Chondrocyte (in vitro differentiated cells): Measurements from ENCODE around the gene ARHGEF4. TPM values are rescaled to one million over a fixed set of nuclear protein-coding genes. Genes with fewer than 3 reads are reported as not detected.
A peak's percentile ranks its signal among the peaks of the same experiment; 100 is the strongest.

ENCODE experiments used
- DNase-seq: peaks from one replicate; pipeline ENCODE4 v3.0.0; 2021; ENCODE audit warnings: mixed read lengths, low spot score
- H3K27ac Mint-ChIP-seq: one replicate; pipeline ENCODE4 v1.8.0; 2021; ENCODE audit warnings: mild to moderate bottlenecking, moderate library complexity, mixed read lengths; ENCODE audit not compliant: unreplicated experiment
- H3K27me3 Mint-ChIP-seq: 2 replicates; pipeline ENCODE4 v1.8.0; 2021; ENCODE audit warnings: low read depth, mixed read lengths
- H3K36me3 Mint-ChIP-seq: 2 replicates; pipeline ENCODE4 v1.8.0; 2021; ENCODE audit warnings: low read depth, mixed read lengths
- H3K4me1 Mint-ChIP-seq: 2 replicates; pipeline ENCODE4 v1.8.0; 2021; ENCODE audit warnings: low read depth, mild to moderate bottlenecking, mixed read lengths
- H3K4me3 Mint-ChIP-seq: one replicate; pipeline ENCODE4 v1.8.0; 2021; ENCODE audit warnings: mild to moderate bottlenecking, moderate library complexity, mixed read lengths; ENCODE audit not compliant: unreplicated experiment
- H3K9me3 Mint-ChIP-seq: 2 replicates; pipeline ENCODE4 v1.8.0; 2021; ENCODE audit warnings: low read depth, mixed read lengths
- total RNA-seq: library from RNA; stranded (reverse); gene quantifications from 3 replicates; pipeline ENCODE4 v1.2.1, GENCODE V29; 2021
- TF ChIP-seq, protein P1 (sequence below): fragments of 200-600 bp; sonication (generic); IDR thresholded peaks from 2 replicates; pipeline ENCODE4 v1.5.0; 2021; ENCODE audit warnings: antibody characterized with exemption, mild to moderate bottlenecking, moderate library complexity

The ARHGEF4 gene
- total RNA-seq, 1 donor from 2014 or later: 12.3 TPM

DNA sequence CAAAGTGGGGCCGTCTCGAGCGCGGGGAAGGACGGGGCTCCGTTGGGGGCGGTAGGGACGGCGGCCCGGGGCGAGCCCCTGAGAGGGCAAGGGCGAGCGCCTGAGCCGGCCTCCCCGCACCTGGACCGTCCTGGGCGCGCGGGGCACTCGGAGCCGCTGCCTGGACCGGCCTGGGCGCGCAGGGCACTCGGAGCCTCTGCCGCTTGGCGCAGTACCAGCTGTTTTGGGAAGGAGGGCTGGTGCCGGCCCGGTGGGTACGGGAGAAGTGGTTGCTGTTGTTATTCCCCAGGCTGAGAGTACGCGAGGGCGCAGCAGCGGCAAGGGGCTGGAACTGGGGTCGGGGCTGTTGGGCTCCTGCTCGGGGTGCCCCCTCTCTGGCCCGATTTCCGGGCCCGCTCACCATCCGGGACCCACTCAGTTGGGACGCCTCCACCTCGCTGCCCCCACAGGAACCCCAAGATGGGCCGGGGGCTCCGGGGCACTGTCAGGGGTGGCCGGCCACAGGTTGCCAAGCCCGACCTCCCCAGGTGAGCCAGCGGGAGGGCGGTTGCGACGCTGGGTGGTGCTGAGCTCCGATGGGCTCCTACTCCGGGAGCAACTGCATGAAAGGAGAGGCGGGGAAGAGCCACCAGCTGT, 579 bp downstream of the ARHGEF4 start:
- Mint-ChIP-seq H3K36me3 (no peaks in the 10 kb centered on the region), H3K9me3 (no peaks in the 10 kb centered on the region), H3K4me1 (no peaks in the 10 kb centered on the region), H3K27me3 (peaks cover 41% of the 10 kb centered on the region), H3K4me3 (no peak overlapping the region), H3K27ac (no peak overlapping the region)
- DNase-seq: no peak
- TF ChIP-seq, protein P1, sequence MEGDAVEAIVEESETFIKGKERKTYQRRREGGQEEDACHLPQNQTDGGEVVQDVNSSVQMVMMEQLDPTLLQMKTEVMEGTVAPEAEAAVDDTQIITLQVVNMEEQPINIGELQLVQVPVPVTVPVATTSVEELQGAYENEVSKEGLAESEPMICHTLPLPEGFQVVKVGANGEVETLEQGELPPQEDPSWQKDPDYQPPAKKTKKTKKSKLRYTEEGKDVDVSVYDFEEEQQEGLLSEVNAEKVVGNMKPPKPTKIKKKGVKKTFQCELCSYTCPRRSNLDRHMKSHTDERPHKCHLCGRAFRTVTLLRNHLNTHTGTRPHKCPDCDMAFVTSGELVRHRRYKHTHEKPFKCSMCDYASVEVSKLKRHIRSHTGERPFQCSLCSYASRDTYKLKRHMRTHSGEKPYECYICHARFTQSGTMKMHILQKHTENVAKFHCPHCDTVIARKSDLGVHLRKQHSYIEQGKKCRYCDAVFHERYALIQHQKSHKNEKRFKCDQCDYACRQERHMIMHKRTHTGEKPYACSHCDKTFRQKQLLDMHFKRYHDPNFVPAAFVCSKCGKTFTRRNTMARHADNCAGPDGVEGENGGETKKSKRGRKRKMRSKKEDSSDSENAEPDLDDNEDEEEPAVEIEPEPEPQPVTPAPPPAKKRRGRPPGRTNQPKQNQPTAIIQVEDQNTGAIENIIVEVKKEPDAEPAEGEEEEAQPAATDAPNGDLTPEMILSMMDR: no peak

DNA sequence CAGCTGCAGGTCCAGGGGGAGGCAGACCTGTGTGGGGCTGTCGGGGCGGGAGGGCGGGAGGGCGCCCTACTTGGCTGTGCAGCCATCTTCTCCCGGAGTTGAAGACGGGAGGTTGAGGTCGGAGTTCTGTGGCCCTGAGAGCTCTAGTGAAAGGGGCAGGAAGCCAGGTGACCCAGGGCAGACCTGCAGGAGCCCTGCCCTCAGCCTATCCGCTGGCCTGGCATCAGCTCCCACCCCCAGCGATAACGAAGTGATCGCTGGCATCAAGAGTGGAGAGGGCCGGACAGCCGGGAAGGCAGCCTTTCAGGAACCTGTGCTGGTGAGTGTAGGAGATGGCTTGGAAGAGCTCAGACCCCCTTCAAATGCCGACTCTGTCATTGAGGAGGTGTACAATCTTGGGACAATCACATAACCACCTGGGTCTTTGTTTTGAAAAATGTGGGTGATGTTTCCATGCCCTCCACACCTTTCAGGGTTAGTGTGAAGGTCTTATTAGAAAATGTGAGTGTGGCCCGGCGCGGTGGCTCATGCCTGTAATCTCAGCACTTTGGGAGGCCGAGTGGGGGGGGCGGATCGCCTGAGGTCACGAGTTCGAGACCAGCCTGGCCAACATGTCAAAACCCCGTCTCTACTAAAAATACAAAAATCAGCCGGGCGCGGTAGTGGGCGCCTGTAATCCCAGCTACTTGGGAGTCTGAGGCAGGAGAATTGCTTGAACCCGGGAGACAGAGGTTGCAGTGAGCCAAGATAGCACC, 1.3 kb downstream of the ARHGEF4 start:
- no peak overlapping the region for H3K4me3 Mint-ChIP-seq
- no peaks in the 10 kb centered on the region for H3K9me3 Mint-ChIP-seq
- H3K27me3 Mint-ChIP-seq: peaks cover 40% of the 10 kb centered on the region

DNA sequence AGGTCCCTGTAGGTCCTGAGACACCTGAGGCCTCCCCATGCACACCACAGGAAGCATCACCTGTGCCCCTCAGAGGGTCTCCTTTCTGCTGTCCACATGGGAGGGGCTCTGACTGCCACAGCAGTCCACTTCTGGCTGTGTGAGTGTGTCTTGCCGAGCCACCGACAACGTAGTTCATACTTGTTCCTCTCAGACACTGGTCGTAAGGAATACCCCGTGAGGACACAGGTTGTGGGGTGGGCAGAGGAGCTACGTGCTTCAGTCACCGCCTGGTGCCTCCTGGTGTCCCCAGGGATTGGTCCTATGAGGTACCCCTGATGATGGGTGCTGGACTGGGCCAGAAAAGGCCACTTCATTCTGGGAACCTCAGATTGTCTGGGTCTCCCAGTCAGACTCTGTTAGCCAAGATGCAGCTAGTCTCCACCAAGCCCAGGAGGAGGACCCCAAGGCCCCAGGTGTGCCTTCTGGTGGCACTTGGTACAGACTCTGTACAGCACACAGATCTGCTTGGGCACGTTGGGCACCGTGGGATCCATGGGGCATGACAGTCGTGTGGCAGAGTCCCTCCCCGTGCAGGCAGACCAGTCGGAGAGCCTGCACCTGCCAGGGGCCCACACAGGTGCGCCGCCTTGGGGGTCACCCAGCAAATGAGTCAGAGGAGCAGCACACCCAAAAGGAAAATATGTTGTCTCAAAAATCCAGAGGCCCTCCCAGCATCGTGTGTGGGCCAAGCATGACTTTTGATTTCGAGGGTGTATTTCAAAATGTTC, 2.5 kb downstream of the ARHGEF4 start:
- Mint-ChIP-seq H3K9me3 (no peaks in the 10 kb centered on the region), H3K4me3 (no peak overlapping the region), H3K4me1 (no peaks in the 10 kb centered on the region), H3K27ac (no peak overlapping the region), H3K36me3 (no peaks in the 10 kb centered on the region), H3K27me3 (peaks cover 41% of the 10 kb centered on the region)
- DNase-seq: peak; percentile 74
- TF ChIP-seq, protein P1: no peak

More for the DNA sequence above, 1.3 kb downstream of the ARHGEF4 start:
- Mint-ChIP-seq H3K36me3 (no peaks in the 10 kb centered on the region), H3K27ac (no peak overlapping the region), H3K4me1 (no peaks in the 10 kb centered on the region)
- TF ChIP-seq, protein P1: no peak
- peak; percentile 59 for DNase-seq

DNA sequence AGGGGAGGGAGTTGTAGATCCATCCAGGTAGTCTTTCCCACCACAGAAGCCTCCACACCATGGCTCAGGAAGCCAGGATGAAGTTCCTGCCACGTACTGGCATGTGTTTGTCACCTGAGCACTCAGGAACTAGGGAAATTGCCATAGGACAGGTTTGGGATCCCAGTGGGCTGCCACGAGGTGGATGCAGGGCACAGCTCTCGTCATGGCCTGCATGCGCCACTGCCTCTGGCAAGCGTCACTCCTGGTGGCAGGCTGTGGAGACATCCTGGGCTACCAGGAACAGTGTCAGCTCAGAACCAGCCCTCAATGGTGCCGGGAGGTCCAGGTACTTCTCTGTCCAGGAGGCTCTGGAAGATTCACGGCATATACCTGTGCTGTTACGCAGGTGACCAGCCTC, 3.8 kb downstream of the ARHGEF4 start:
- no peaks in the 10 kb centered on the region for H3K4me1 Mint-ChIP-seq
- H3K36me3 Mint-ChIP-seq: no peaks in the 10 kb centered on the region
- DNase-seq: peak; percentile 38
- peaks cover 38% of the 10 kb centered on the region for H3K27me3 Mint-ChIP-seq
- TF ChIP-seq, protein P1: no peak
- H3K4me3 Mint-ChIP-seq: no peak overlapping the region
- H3K27ac Mint-ChIP-seq: no peak overlapping the region
- no peaks in the 10 kb centered on the region for H3K9me3 Mint-ChIP-seq

DNA sequence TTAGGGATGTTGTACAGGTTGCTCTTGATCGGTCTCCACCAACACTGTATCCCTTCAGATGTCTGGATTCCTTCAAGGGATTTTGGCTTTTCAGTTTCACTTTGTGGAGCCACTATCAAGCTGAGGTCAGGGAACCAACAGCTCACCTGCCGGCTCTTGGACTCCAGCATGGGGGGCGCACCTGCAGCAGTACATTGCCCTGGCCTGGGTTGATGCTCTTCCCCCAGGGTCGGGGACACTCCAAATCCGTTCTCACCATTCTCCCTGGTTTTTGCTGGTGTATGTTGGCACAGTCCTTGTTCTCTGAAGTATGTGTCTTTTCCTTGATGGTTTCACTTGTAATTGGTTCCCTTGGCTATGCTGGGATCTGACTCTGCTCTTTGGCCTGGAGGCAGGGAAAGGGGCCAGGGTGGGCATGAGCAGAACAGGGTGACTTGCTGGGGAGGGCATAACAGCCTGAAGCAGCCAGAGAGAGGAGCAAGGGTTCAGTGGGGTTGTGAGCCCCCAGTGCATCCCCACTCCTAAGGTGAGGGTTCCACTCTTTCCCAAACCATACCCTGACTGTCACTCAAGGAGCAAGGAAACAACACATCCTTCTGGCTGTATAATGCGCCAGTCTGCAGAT, 5.1 kb downstream of the ARHGEF4 start:
- Mint-ChIP-seq H3K9me3 (no peaks in the 10 kb centered on the region), H3K27me3 (peaks cover 38% of the 10 kb centered on the region), H3K4me1 (no peaks in the 10 kb centered on the region), H3K36me3 (no peaks in the 10 kb centered on the region), H3K4me3 (no peak overlapping the region), H3K27ac (no peak overlapping the region)
- peak; percentile 55 for DNase-seq
- TF ChIP-seq, protein P1: no peak
